C4-2B (cell line): ENCODE results near the gene EXD1.
"Not testable (repeated sequence)": the region's sequence is repeated elsewhere in the genome, so short reads cannot be mapped to it uniquely, and the experiment has no call there.

Source experiments
- H3K27ac ChIP-seq: fragments of 450-650 bp; 2 replicates; pipeline ENCODE4 v1.5.1; 2017
- CTCF ChIP-seq: fragments of 450-650 bp; conservative IDR thresholded peaks from 2 replicates; pipeline ENCODE4 v1.5.1; 2017; ENCODE audit warnings: mild to moderate bottlenecking
- ZFX ChIP-seq: fragments of 450-650 bp; IDR thresholded peaks from 2 replicates; pipeline ENCODE4 v1.6.1; 2017

EXD1 gene

GRCh38 chr15:41230650-41231421, at the start of gene EXD1, which contains the start of gene CHP1:
Gene EXD1 (minus strand): TSS chr15:41230757. CDS start chr15:41226575, 4,182 bp downstream.
Gene CHP1 (plus strand): TSS chr15:41231268. CDS start chr15:41231383, 115 bp downstream.
- no peak for TF ChIP-seq ZFX
- peak; percentile 100 for TF ChIP-seq CTCF
- peak within 1 kb of the TSS; percentile 89 for H3K27ac ChIP-seq

- no peak overlapping the region for H3K27ac ChIP-seq
- no peak for TF ChIP-seq CTCF
- no peak for TF ChIP-seq ZFX
These were observed 49.2 kb upstream of the EXD1 start for GRCh38 chr15:41279535-41280283.

GRCh38 chr15:41278319-41278718, 47.8 kb upstream of the EXD1 start:
- H3K27ac ChIP-seq, result no peak overlapping the region
- no peak for TF ChIP-seq ZFX
- no peak for TF ChIP-seq CTCF

GRCh38 chr15:41276831-41277230, 46.3 kb upstream of the EXD1 start:
- H3K27ac ChIP-seq, result no peak overlapping the region
- no peak for TF ChIP-seq ZFX
- TF ChIP-seq CTCF, result no peak

GRCh38 chr15:41269887-41270286, 39.3 kb upstream of the EXD1 start:
- H3K27ac ChIP-seq, result no peak overlapping the region
- TF ChIP-seq CTCF (no peak), ZFX (no peak)

GRCh38 chr15:41263891-41264351, 33.4 kb upstream of the EXD1 start:
- no peak overlapping the region for H3K27ac ChIP-seq
- TF ChIP-seq ZFX (no peak), CTCF (no peak)

- H3K27ac ChIP-seq, result no peak overlapping the region
- TF ChIP-seq CTCF (no peak), ZFX (no peak)
These were observed 32.0 kb upstream of the EXD1 start for GRCh38 chr15:41262571-41262970.

- H3K27ac ChIP-seq, result not testable (repeated sequence)
These were observed 30.4 kb upstream of the EXD1 start for GRCh38 chr15:41260924-41261323.
